DMS114 treated with DMSO at 0.1 percent for 48 hours (cell line): ENCODE measurements around the gene GRK4.
"Not testable (repeated sequence)": the region's sequence is repeated elsewhere in the genome, so short reads cannot be mapped to it uniquely, and the experiment has no call there.

Source experiments
- DNase-seq: peaks from one replicate; lab custom pipeline; 2025; ENCODE audit not compliant: unreplicated experiment; lab: John Stamatoyannopoulos, UW

GRK4 gene

GRCh38 chr4:3037957-3038461 is 74.6 kb downstream of the GRK4 start:
- no peak for DNase-seq

DNA sequence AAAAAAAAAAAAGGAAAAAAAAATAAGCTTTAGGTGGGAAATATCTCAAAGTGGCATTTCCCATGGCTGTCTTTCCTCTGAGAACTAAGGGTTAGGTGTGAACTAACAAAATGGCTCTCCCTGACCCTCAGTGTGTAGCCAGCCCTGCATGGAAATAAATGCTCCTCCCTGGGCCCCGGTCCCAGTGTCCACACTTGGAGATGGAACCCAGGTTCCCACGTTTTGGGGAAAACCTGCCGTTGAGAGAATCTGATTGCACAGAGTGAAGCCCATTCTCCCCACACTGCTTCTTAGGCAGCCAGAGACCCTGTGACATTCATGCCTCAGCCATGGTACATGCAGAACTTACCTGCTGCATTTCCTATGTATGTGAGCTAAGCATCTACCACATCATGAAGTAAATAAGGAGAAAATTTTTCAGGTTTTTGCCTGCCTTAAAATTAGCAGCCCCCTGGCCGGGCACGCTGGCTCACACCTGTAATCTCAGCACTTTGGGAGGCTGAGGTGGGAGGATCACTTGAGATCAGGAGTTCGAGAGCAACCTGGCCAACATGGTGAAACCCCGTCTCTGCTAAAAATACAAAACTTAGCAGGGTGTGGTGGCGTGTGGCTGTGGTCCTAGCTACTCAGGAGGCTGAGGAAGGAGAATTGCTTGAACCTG is 76.5 kb downstream of the GRK4 start:
- DNase-seq, result no peak

- no peak for DNase-seq
These were observed 77.3 kb downstream of the GRK4 start for GRCh38 chr4:3040452-3041191.

DNA sequence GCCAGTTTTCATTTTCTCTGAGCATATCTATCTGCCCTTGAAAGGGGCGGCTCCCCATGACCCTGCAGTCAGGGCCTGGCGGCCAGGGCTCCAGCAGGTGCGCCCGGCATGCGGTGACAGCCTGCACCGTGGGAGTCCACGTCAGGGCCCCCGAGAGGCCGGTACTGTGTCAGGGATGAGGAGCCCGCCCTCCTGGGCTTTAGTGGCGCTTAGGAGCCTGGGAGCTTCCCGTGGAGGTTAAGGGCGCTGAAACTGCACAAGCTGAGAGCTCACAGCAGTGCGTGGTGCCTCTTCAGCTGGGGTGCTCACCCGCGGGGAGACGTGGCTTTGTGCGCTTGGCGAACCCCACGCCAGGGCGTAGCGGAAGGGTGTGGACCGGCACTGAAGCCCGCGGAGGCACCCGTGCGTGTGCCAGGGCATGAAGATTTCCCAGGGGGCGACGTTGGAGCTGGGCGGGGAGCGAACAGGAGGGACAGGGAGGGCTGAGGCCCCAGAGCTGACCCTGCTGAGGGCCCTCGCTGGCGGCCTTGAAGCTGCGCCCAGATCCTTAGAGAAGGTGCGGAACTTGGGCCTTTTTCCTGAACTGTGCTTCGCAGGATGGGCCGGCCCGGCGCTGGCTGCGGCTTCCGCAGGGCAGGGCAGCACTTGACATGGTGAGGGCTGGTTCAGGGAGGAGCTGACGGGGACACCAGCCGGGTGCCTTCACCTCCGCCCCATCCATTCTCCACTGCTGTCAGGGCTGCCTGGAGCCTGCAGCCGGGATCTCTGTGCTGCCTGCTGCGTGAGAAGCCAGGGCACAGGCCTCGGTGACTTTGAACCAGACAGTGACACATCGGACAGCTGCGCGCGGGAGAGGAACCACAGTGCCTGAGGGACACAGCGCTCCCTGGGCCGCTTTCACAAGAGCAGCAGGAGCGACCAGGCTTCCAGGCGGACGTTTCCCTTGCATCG is 78.1 kb downstream of the GRK4 start:
- DNase-seq, result no peak

DNA sequence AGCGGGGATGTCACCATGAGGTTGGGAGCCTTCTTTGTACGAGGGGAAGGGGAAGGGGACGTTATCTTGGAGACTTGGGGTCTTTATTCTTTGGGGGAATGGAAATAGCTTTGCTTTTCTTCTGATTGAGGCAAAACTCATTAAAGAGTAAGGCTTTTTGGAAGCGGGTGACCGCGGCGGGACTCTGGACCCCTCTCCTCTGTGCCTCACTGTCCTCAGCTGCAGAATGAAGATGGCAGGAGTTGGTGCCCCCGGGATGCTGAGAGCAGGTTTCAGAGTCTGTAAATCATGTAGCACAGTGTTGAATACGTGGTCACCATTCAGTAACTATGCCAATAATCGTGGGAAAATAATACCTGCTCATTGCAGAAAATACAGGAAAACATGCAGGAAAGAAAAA is 78.9 kb downstream of the GRK4 start:
- DNase-seq, result no peak

GRCh38 chr4:3043282-3044020 is 80.1 kb downstream of the GRK4 start:
- no peak for DNase-seq

GRCh38 chr4:3044870-3045819 is 81.8 kb downstream of the GRK4 start:
- no peak for DNase-seq

DNA sequence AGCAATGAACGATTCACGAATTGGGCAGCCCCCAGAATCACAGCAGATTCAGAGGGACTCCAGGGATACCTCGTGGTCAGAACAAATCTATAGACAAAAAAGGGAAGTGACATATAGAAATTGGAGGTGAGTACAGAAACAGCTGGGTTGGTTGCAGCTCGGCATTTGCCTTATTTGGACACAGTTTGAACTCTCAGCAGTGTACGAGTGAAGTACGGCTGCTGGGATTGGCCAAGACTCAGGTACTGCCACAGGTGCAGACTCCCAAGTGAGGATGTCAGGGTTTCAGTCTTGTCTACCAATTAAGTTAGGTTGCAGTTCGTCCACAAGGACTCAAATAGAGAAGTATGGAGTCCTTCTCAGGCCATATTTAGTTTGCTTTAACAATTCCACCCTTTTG is 82.8 kb downstream of the GRK4 start:
- DNase-seq, result no peak

DNA sequence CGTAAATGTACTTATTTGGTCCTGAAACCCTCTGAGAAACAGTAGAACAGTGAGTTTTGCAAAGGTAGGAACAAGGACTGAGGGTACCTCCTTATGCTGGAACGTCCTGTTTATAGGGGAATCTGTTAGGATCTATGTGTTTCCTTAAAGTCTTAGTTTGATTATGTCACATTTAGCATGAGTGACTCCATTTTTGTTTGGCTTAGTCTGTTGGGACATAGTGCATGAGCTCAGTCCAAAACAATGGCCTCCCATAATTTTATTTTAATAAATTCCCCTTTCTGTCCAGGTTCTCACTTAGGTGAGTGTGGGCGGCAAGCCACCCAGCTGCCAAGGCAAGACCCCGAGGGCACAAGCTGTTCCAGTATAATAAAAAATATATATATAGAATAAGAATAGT is 83.3 kb downstream of the GRK4 start:
- no peak for DNase-seq

- no peak for DNase-seq
These were observed 84.3 kb downstream of the GRK4 start for GRCh38 chr4:3047464-3048286.

DNA sequence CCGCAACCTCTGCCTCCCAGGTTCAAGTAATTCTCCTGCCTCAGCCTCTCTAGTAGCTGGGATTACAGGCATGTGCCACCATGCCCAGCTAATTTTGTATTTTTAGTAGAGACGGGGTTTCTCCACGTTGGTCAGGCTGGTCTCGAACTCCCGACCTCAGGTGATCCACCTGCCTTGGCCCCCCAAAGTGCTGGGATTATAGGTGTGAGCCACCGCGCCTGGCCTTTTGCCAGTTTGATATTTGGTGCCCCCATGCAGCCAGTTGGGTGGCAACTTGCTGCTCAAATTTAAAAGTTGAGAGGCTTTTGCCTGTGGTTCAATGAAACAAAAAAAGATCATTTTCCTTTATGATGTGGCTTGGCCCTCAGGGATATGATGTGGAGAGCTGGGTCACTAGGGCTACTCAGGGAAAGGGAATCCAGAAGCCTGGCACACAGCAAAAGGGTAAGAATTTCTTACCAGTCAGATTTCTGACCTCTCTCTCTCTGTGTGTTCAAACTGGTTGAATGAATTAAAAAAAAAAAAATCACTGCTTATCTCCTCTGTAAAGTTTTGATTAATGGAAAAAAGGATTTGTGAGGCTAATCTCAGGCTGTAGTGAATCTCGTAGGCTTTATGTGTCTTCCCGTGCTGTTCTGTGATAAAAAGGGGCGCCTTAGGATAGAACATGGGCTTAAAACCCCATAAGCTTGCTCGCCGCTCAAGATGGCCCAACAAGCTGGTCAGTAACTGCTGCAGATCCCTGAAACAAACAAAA is 87.9 kb downstream of the GRK4 start:
- DNase-seq, result not testable (repeated sequence)

DNA sequence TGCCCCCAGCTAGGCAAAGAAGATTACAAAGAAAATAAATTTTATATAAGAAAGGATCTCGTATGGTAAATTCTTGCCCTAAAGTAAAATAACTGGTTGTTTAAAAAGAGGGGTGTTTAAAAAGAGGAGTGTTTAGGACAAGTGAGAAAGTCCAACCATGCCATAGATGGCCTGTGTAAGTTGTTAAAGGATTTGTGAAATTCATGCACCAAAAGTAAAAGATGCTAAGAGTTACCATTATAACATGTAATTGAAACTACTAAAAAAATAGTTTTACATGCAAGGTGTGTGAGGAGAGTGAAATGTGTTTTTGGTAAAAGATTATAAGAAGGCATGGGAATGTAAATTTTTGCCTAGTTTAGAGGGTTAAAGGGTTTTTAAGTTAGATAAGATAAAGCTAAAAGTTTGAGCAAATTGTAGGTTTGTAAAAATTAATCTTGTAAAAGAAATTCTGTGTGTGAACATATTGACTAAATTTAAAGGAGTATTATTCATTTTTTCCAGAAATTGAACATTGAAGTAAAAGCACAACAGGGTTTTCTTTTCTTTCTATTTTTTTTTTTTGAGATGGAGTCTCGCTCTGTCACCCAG is 90.9 kb downstream of the GRK4 start:
- no peak for DNase-seq

GRCh38 chr4:3059943-3060342 is 96.6 kb downstream of the GRK4 start:
- no peak for DNase-seq

DNA sequence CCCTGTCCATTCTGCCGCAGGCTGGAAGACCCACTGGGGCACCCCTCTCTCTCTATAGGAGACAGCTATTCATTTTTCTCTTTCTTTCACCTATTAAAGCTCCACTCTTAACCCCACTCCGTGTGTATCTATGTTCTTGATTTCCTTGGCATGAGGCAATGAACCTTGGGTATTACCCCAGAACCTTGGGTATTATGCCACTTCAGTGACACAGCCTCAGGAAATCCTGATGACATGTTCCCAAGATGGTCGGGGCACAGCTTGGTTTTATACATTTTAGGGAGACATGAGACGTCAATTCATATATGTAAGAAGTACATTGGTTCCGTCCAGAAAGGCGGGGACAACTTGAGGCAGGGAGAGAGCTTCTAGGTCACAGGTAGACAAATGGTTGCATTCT is 97.6 kb downstream of the GRK4 start:
- no peak for DNase-seq

GRCh38 chr4:3062471-3062870 is 99.1 kb downstream of the GRK4 start:
- no peak for DNase-seq

DNA sequence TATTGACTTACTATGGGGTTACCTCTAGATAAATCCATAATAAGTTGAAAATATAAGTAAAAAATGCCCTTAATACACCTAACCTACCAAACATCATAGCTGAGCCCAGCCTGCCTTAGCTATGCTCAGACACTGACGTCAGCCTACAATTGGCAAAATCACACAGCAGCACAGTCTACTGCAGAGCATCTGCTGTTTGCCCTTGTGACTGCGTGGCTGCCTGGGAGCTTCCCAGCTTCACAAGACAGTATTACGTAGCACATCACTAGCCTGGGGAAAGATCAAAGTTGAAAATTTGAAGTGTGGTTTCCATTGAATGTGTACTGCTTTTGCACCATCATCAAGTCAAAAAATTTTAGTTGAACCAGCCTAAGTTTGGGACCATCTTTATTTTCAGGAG is 102.2 kb downstream of the GRK4 start:
- no peak for DNase-seq

- DNase-seq, result no peak
These were observed 103.5 kb downstream of the GRK4 start for GRCh38 chr4:3066836-3067400.
